Measurements from ENCODE around the gene OR2C3. TPM values are rescaled to one million over a fixed set of nuclear protein-coding genes. Genes with fewer than 3 reads are reported as not detected.
"Not testable (repeated sequence)": the region's sequence is repeated elsewhere in the genome, so short reads cannot be mapped to it uniquely, and the experiment has no call there.

OR2C3 gene
- total RNA-seq, 1 experiment from 2014 or later, result not detected

DNA sequence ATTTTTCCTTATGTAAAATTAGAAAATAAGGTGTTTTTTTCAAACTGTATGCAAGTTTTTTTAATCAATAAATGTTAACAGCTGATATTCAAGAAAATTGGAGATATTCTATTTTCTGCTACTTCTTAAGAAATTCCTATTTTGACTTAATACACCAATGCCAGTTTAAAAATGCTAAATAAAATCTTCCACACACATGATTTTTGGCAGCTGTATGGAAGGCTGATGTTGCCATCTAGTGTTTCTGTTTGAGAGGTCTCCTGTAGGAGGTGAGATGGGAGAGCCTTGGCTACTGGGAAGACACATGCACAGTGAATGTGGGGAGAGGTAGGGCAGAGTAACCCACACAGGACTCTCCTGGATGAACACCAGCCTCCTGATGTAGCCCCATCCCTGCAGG, 49.2 kb downstream of the OR2C3 start:
- RAD21 ChIA-PET (ENCODE audit: low non-redundant PET in 1 of 2, low total read pairs in 2 of 2, uncharacterized antibody in 2 of 2, unreplicated experiment in 2 of 2), result no interaction called here
- Histone ChIP-seq H3K79me2 (ENCODE audit: insufficient read depth, low read length) (no peaks in the 10 kb centered on the region), H3K4me2 (ENCODE audit: low read length) (no peak overlapping the region), H3K36me3 (ENCODE audit: control insufficient read depth in 1 of 2, insufficient read depth in 2 of 2, low read length in 2 of 2) (no peaks in the 10 kb centered on the region), H3K27ac (ENCODE audit: low read depth, low read length) (no peak overlapping the region), H2AFZ (ENCODE audit: low read depth, low read length, poor library complexity, severe bottlenecking) (no peak overlapping the region), H3K27me3 (ENCODE audit: insufficient read depth, low read length) (peaks cover 14% of the 10 kb centered on the region; the same call in 1 of the 2 replicates), H3K9me3 (ENCODE audit: control insufficient read depth in 1 of 2, insufficient read depth in 1 of 2, low read depth in 1 of 2, low read length in 2 of 2) (no peaks in the 10 kb centered on the region), H3K4me1 (ENCODE audit: control insufficient read depth in 1 of 2, insufficient read depth in 2 of 2, low read length in 2 of 2) (no peaks in the 10 kb centered on the region), H3K4me3 (replicated peaks in 1 of 2; ENCODE audit: low read depth in 1 of 2, low read length in 2 of 2) (no peak overlapping the region), H4K20me1 (ENCODE audit: insufficient read depth) (no peaks in the 10 kb centered on the region), H3K9ac (ENCODE audit: low read length) (no peak overlapping the region), H3K9me2 (ENCODE audit: insufficient read depth) (no peaks in the 10 kb centered on the region)
- CTCF ChIA-PET, result interaction anchor here (1.0 kb wide), 1 partner anchor 114 kb away, joined by 5 read pairs; no protein-coding TSS in a partner anchor
- POLR2A ChIA-PET, result no interaction called here
- TF ChIP-seq, protein P1, sequence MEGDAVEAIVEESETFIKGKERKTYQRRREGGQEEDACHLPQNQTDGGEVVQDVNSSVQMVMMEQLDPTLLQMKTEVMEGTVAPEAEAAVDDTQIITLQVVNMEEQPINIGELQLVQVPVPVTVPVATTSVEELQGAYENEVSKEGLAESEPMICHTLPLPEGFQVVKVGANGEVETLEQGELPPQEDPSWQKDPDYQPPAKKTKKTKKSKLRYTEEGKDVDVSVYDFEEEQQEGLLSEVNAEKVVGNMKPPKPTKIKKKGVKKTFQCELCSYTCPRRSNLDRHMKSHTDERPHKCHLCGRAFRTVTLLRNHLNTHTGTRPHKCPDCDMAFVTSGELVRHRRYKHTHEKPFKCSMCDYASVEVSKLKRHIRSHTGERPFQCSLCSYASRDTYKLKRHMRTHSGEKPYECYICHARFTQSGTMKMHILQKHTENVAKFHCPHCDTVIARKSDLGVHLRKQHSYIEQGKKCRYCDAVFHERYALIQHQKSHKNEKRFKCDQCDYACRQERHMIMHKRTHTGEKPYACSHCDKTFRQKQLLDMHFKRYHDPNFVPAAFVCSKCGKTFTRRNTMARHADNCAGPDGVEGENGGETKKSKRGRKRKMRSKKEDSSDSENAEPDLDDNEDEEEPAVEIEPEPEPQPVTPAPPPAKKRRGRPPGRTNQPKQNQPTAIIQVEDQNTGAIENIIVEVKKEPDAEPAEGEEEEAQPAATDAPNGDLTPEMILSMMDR (IDR thresholded peaks at IDR 0.05 in 2 of 3, conservative IDR thresholded peaks at IDR 0.05 in 1 of 3; ENCODE audit: borderline replicate concordance in 1 of 3, insufficient read depth in 1 of 3, low read depth in 2 of 3, low read length in 2 of 3), result peak; percentile 45 to 51 (median 50); a peak in 5 of 6 replicates
- TF ChIP-seq RAD21 (IDR thresholded peaks at IDR 0.05; ENCODE audit: low read depth), result peak; percentile 77
- TF ChIP-seq, protein P2, sequence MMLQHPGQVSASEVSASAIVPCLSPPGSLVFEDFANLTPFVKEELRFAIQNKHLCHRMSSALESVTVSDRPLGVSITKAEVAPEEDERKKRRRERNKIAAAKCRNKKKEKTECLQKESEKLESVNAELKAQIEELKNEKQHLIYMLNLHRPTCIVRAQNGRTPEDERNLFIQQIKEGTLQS (IDR thresholded peaks at IDR 0.05), result no peak
- BruUV-seq (replicated peaks), result no TSS peak
- ATAC-seq (peak; percentile 91), DNase-seq (ENCODE audit: low read depth, low spot score) (peak; percentile 26)
- intact Hi-C loops (cut with micrococcal nuclease), result loop anchor here (1.0 to 2.0 kb wide), 3 partner anchors 97 to 990 kb away; no protein-coding TSS in a partner anchor

DNA sequence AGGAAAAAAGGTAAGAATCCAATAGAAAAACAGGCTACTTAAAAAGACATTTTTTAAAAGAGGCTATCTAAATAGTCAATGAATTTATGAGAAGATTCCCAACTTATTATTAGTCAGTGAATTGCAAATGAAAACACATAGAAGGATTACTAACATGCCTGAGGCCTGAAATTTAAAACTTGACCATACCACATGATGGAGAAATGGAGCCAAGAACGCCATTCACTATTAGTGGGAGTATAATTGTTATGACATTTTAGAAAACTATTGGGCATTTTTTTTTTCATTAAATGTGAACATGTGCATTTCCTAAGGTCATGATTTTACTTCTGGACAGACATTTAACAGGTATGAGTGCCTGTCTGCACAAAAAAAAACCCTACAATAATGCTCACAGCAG, 53.5 kb downstream of the OR2C3 start:
- H3K27ac ChIP-seq (ENCODE audit: low read depth, low read length), result no peak overlapping the region
- H3K36me3 ChIP-seq (ENCODE audit: control insufficient read depth in 1 of 2, insufficient read depth in 2 of 2, low read length in 2 of 2), result no peaks in the 10 kb centered on the region
- no peaks in the 10 kb centered on the region for H3K4me1 ChIP-seq (ENCODE audit: control insufficient read depth in 1 of 2, insufficient read depth in 2 of 2, low read length in 2 of 2)
- H3K9me3 ChIP-seq (ENCODE audit: control insufficient read depth in 1 of 2, insufficient read depth in 1 of 2, low read depth in 1 of 2, low read length in 2 of 2), result no peaks in the 10 kb centered on the region
- RAD21 ChIA-PET (ENCODE audit: low non-redundant PET in 1 of 2, low total read pairs in 2 of 2, uncharacterized antibody in 2 of 2, unreplicated experiment in 2 of 2), result no interaction called here
- intact Hi-C loops (cut with micrococcal nuclease), result no loop called here
- BruUV-seq (replicated peaks), result no TSS peak
- no peaks in the 10 kb centered on the region for H3K79me2 ChIP-seq (ENCODE audit: insufficient read depth, low read length)
- no peaks in the 10 kb centered on the region; the same call in 1 of the 2 replicates for H3K27me3 ChIP-seq (ENCODE audit: insufficient read depth, low read length)
- H3K4me3 ChIP-seq (replicated peaks in 1 of 2; ENCODE audit: low read depth in 1 of 2, low read length in 2 of 2), result no peak overlapping the region
- no peaks in the 10 kb centered on the region for H3K9me2 ChIP-seq (ENCODE audit: insufficient read depth)
- H3K4me2 ChIP-seq (ENCODE audit: low read length), result no peak overlapping the region
- H2AFZ ChIP-seq (ENCODE audit: low read depth, low read length, poor library complexity, severe bottlenecking), result no peak overlapping the region
- DNase-seq (ENCODE audit: low read depth, low spot score) (no peak), ATAC-seq (no peak)
- TF ChIP-seq, protein P2 (IDR thresholded peaks at IDR 0.05), result no peak
- no peak for TF ChIP-seq FOSL1 (IDR thresholded peaks at IDR 0.05; ENCODE audit: low read depth)
- TF ChIP-seq, protein P3, sequence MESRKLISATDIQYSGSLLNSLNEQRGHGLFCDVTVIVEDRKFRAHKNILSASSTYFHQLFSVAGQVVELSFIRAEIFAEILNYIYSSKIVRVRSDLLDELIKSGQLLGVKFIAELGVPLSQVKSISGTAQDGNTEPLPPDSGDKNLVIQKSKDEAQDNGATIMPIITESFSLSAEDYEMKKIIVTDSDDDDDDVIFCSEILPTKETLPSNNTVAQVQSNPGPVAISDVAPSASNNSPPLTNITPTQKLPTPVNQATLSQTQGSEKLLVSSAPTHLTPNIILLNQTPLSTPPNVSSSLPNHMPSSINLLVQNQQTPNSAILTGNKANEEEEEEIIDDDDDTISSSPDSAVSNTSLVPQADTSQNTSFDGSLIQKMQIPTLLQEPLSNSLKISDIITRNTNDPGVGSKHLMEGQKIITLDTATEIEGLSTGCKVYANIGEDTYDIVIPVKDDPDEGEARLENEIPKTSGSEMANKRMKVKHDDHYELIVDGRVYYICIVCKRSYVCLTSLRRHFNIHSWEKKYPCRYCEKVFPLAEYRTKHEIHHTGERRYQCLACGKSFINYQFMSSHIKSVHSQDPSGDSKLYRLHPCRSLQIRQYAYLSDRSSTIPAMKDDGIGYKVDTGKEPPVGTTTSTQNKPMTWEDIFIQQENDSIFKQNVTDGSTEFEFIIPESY (IDR thresholded peaks at IDR 0.05; ENCODE audit: extremely low read depth, insufficient replicate concordance, low read length), result no peak
- no peaks in the 10 kb centered on the region for H4K20me1 ChIP-seq (ENCODE audit: insufficient read depth)
- POLR2A ChIA-PET, result no interaction called here
- H3K9ac ChIP-seq (ENCODE audit: low read length), result no peak overlapping the region
- CTCF ChIA-PET, result no interaction called here

DNA sequence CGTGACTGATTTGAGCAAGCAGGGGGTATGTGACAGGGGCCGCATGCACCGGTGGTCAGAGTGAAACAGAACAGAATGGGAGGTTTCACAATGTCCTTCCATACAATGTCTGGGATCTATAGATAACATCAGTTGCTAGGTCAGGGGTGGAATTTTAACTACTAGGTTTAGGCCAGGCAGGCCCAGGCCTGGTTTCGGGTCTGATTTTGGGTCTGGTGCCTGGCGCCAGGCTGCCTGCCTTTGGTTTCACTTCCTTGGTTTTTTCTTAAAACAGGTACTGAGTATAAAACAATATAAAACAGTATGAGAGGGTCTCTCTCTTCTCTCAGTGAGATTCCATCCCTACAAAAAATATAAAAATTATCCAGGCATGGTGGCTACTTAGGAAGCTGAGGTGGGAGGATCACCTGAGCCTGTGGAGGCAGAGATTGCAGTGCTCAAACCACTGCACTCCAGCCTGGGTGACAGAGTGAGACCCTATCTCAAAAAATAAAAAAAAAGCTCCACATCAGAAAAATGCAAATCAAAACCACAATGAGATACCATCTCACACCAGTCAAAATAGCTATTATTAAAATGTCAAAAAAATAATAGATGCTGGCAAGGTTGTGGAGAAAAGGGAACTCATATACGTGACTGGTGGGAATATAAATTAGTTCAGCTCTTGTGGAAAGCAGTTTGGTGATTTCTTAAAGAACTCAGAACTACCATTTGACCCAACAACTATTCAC, 59.7 kb downstream of the OR2C3 start:
- H3K4me3 ChIP-seq (replicated peaks in 1 of 2; ENCODE audit: low read depth in 1 of 2, low read length in 2 of 2); ATAC-seq; H2AFZ ChIP-seq (ENCODE audit: low read depth, low read length, poor library complexity, severe bottlenecking); BruUV-seq (replicated peaks); CTCF ChIA-PET; H3K79me2 ChIP-seq (ENCODE audit: insufficient read depth, low read length); H3K4me1 ChIP-seq (ENCODE audit: control insufficient read depth in 1 of 2, insufficient read depth in 2 of 2, low read length in 2 of 2); H3K36me3 ChIP-seq (ENCODE audit: control insufficient read depth in 1 of 2, insufficient read depth in 2 of 2, low read length in 2 of 2); H3K9me3 ChIP-seq (ENCODE audit: control insufficient read depth in 1 of 2, insufficient read depth in 1 of 2, low read depth in 1 of 2, low read length in 2 of 2); RAD21 ChIA-PET (ENCODE audit: low non-redundant PET in 1 of 2, low total read pairs in 2 of 2, uncharacterized antibody in 2 of 2, unreplicated experiment in 2 of 2); H3K4me2 ChIP-seq (ENCODE audit: low read length); DNase-seq (ENCODE audit: low read depth, low spot score); H3K27ac ChIP-seq (ENCODE audit: low read depth, low read length); intact Hi-C loops (cut with micrococcal nuclease); H3K27me3 ChIP-seq (ENCODE audit: insufficient read depth, low read length); H3K9me2 ChIP-seq (ENCODE audit: insufficient read depth); H3K9ac ChIP-seq (ENCODE audit: low read length); POLR2A ChIA-PET; H4K20me1 ChIP-seq (ENCODE audit: insufficient read depth): not testable (repeated sequence)

Measured in HCT116 (cell line).